ENCODE measurements around the gene ACER1.
"Not testable (repeated sequence)": the region's sequence is repeated elsewhere in the genome, so short reads cannot be mapped to it uniquely, and the experiment has no call there.

Gene ACER1

DNA sequence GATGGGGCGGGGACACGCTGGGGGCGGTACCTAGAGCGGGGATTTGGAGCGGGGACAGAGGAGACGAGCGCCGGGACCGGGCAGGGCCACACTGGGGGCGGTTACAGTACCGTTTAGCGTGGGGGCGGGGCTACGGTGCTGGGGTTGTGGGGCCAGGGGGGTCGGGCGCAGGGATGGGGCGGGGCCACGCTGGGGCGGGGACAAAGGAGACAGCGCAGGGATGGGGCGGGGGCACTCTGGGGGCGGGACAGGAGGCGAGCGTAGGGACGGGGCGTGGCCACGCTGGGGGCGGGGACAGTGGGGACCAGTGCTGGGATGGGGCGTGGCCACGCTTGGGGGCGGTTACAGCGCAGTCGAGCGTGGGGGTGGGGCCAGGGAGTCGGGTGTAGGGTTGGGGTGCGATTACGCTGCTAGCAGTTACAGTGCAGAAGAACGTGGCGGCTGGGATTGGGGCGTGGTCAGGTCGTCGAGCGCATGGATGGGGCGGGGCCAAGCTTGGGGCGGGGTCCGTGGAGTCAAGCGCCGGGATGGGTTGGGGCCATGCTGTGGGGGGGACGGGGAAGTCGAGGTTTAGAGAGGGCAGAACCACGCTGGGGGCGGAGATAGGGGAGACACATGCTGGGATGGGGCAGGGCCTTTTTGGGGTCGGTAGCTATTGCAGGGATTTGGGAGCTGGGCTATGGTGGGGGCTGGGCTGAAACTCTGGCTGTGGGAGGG, 39.8 kb upstream of the ACER1 start:
- Histone ChIP-seq H3K9me3 (no peaks in the 10 kb centered on the region), H3K36me3 (peaks cover 9% of the 10 kb centered on the region), H3K27me3 (no peaks in the 10 kb centered on the region), H3K4me3 (ENCODE audit: low read depth, low read length) (peak overlapping the region; percentile 78), H3K4me1 (peaks cover 8% of the 10 kb centered on the region)
- no peak for TF ChIP-seq CTCF (IDR thresholded peaks at IDR 0.05; ENCODE audit: low read depth, low read length)
- DNase-seq = peak; percentile 99

- H3K27me3 ChIP-seq = no peaks in the 10 kb centered on the region
These were observed 39.2 kb upstream of the ACER1 start, which contains the start of gene ALKBH7 for GRCh38 chr19:6372594-6373095. TSS of gene ALKBH7 (plus strand) at chr19:6372794. CDS start at chr19:6372821, 27 bp downstream.

GRCh38 chr19:6364353-6364752, 30.9 kb upstream of the ACER1 start:
- Histone ChIP-seq H3K36me3 (peaks cover 54% of the 10 kb centered on the region), H3K4me1 (no peaks in the 10 kb centered on the region)
- no peak for TF ChIP-seq CTCF (IDR thresholded peaks at IDR 0.05; ENCODE audit: low read depth, low read length)

More at GRCh38 chr19:6372594-6373095, 39.2 kb upstream of the ACER1 start, which contains the start of gene ALKBH7:
- TF ChIP-seq CTCF (IDR thresholded peaks at IDR 0.05; ENCODE audit: low read depth, low read length) = no peak
- peak; percentile 99 for DNase-seq
- Histone ChIP-seq H3K9me3 (no peaks in the 10 kb centered on the region), H3K4me3 (ENCODE audit: low read depth, low read length) (peak within 1 kb of the TSS; percentile 78), H3K36me3 (peaks cover 15% of the 10 kb centered on the region), H3K4me1 (peaks cover 8% of the 10 kb centered on the region)

GRCh38 chr19:6362351-6362801, 29.0 kb upstream of the ACER1 start:
- peak overlapping the region; percentile 78 for H3K4me3 ChIP-seq (ENCODE audit: low read depth, low read length)

More at GRCh38 chr19:6364353-6364752, 30.9 kb upstream of the ACER1 start:
- DNase-seq = no peak
- H3K27me3 ChIP-seq = no peaks in the 10 kb centered on the region
- H3K9me3 ChIP-seq = no peaks in the 10 kb centered on the region
- H3K4me3 ChIP-seq (ENCODE audit: low read depth, low read length) = no peak overlapping the region

GRCh38 chr19:6362027-6362350, 28.6 kb upstream of the ACER1 start:
- no peaks in the 10 kb centered on the region for H3K4me1 ChIP-seq
- no peak for DNase-seq

More at GRCh38 chr19:6362351-6362801, 29.0 kb upstream of the ACER1 start:
- TF ChIP-seq CTCF (IDR thresholded peaks at IDR 0.05; ENCODE audit: low read depth, low read length) = no peak
- H3K27me3 ChIP-seq = no peaks in the 10 kb centered on the region
- DNase-seq = no peak
- peaks cover 37% of the 10 kb centered on the region for H3K36me3 ChIP-seq
- H3K4me1 ChIP-seq = no peaks in the 10 kb centered on the region
- no peaks in the 10 kb centered on the region for H3K9me3 ChIP-seq

DNA sequence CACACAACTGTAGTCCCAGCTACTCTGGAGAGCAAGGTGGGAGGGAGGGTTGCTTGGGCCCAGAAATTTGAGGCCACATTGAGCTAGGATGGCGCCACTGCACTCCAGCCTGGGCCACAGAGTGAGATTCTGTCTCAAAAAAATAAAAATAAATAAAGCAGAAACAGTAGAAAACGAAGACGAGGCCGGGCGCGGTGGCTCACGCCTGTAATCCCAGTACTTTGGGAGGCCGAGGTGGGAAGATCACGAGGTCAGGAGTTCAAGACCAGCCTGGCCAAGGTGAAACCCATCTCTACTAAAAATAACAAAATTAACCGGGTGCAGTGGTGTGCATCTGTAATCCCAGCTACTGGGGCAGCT, 27.4 kb upstream of the ACER1 start:
- H3K9me3 ChIP-seq, H3K27me3 ChIP-seq, DNase-seq, H3K4me1 ChIP-seq: not testable (repeated sequence)
- H3K36me3 ChIP-seq = peaks cover 23% of the 10 kb centered on the region
- peak overlapping the region; percentile 78 for H3K4me3 ChIP-seq (ENCODE audit: low read depth, low read length)

More at GRCh38 chr19:6362027-6362350, 28.6 kb upstream of the ACER1 start:
- no peak for TF ChIP-seq CTCF (IDR thresholded peaks at IDR 0.05; ENCODE audit: low read depth, low read length)
- H3K4me3 ChIP-seq (ENCODE audit: low read depth, low read length) = peak overlapping the region; percentile 78
- H3K9me3 ChIP-seq = no peaks in the 10 kb centered on the region
- H3K27me3 ChIP-seq = no peaks in the 10 kb centered on the region
- peaks cover 35% of the 10 kb centered on the region for H3K36me3 ChIP-seq

DNA sequence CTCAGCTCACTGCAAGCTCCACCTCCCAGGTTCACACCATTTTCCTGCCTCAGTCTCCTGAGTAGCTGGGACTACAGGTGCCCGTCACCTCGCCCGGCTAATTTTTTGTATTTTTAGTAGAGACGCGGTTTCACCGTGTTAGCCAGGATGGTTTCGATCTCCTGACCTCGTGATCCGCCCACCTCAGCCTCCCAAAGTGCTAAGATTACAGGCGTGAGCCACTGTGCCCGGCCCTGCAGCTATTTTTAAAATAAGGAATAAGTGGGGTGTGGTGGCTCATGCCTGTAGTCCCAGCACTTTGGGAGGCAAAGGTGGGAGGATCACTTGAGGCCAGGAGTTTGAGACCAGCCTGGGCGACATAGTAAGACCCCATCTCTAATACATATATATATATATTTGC, 27.0 kb upstream of the ACER1 start:
- peaks cover 20% of the 10 kb centered on the region for H3K36me3 ChIP-seq
- not testable (repeated sequence) for H3K4me1 ChIP-seq; H3K4me3 ChIP-seq (ENCODE audit: low read depth, low read length); H3K9me3 ChIP-seq; DNase-seq; H3K27me3 ChIP-seq
